Lung (tissue), 12 donors: ENCODE measurements around the gene RAP1GAP2. TPM values are rescaled to one million over a fixed set of nuclear protein-coding genes. Genes with fewer than 3 reads are reported as not detected.

Experiments used
- ATAC-seq: fragments of 200-7000 bp; cut with Tn5 transposase; one replicate; pipeline ENCODE4 v1.9.1; 2020; ENCODE audit warnings: moderate number of reproducible peaks; ENCODE audit not compliant: insufficient read depth, low FRiP score
- DNase-seq, 3 donors: peaks; one replicate each; pipeline ENCODE4 v3.0.0-alpha.2; 2013 to 2017
- H3K27ac ChIP-seq, 2 donors: one replicate each; pipeline ENCODE4 v1.5.1; 2013; ENCODE audit warnings: mild to moderate bottlenecking in 2 of 2, moderate library complexity in 2 of 2, control low read depth in 1 of 2, inconsistent platforms in 1 of 2, low read depth in 1 of 2, low read length in 1 of 2
- H3K27me3 ChIP-seq, 3 donors: one replicate each; pipeline ENCODE4 v1.5.1; 2013; ENCODE audit warnings: low read length in 2 of 3; ENCODE audit not compliant: control insufficient read depth in 3 of 3, insufficient read depth in 3 of 3
- H3K36me3 ChIP-seq, 4 donors: one replicate each; pipeline ENCODE4 v1.5.1; 2013; ENCODE audit warnings: low read length in 4 of 4, mild to moderate bottlenecking in 1 of 4, moderate library complexity in 1 of 4; ENCODE audit not compliant: control insufficient read depth in 4 of 4, insufficient read depth in 4 of 4
- H3K4me1 ChIP-seq, 5 donors: one replicate each; pipeline ENCODE4 v1.5.1; 2013; ENCODE audit warnings: low read length in 5 of 5, mild to moderate bottlenecking in 2 of 5, moderate library complexity in 1 of 5; ENCODE audit not compliant: control insufficient read depth in 5 of 5, insufficient read depth in 5 of 5
- H3K4me3 ChIP-seq: one replicate; pipeline ENCODE4 v1.5.1; 2013; ENCODE audit warnings: mild to moderate bottlenecking, control low read depth, moderate library complexity
- H3K9ac ChIP-seq, 2 donors: one replicate each; pipeline ENCODE4 v1.5.1; 2013; ENCODE audit warnings: low read length in 2 of 2, control low read depth in 1 of 2; ENCODE audit not compliant: insufficient read depth in 1 of 2
- H3K9me3 ChIP-seq, 4 donors: one replicate each; pipeline ENCODE4 v1.5.1; 2013; ENCODE audit warnings: low read length in 3 of 4, mild to moderate bottlenecking in 1 of 4, moderate library complexity in 1 of 4; ENCODE audit not compliant: control insufficient read depth in 4 of 4, insufficient read depth in 3 of 4
- CTCF ChIP-seq: IDR thresholded peaks from 2 replicates; pipeline ENCODE4 v1.5.1; 2012; ENCODE audit warnings: mild to moderate bottlenecking; ENCODE audit errors: control extremely low read depth, extremely low read depth
- whole genome bisulfite sequencing, 2 donors: extraction: QIAGEN DNeasy Blood & Tissue Kit; methylation state at CpG; one replicate each; pipeline ENCODE4 v1.1.7; 2013; 5-methylcytosine and 5-hydroxymethylcytosine counted together
- polyA plus RNA-seq, 2 donors: library from polyadenylated mRNA; stranded (reverse); fragments of 200-250 nt; gene quantifications; one replicate each; pipeline ENCODE4 v1.2.1, GENCODE V29; 2013
- total RNA-seq, 2 donors: library from RNA; depleted of rRNA in 1 of 2; stranded (reverse); fragments of >200 nt in 1 of 2; gene quantifications; one replicate each; pipeline ENCODE4 v1.2.1, GENCODE V29; 2014 to 2021
- donor health status: control.
- donor health status: control.
- donor health status: Bipolar disorder and iron deficiency.
- donor health status: healthy.
- donor health status: DM: yes; HTN: yes; CAD: no.

Gene RAP1GAP2
- total and polyA plus RNA-seq, 4 donors = 5.3 to 16.7 (median 6.0) TPM

DNA sequence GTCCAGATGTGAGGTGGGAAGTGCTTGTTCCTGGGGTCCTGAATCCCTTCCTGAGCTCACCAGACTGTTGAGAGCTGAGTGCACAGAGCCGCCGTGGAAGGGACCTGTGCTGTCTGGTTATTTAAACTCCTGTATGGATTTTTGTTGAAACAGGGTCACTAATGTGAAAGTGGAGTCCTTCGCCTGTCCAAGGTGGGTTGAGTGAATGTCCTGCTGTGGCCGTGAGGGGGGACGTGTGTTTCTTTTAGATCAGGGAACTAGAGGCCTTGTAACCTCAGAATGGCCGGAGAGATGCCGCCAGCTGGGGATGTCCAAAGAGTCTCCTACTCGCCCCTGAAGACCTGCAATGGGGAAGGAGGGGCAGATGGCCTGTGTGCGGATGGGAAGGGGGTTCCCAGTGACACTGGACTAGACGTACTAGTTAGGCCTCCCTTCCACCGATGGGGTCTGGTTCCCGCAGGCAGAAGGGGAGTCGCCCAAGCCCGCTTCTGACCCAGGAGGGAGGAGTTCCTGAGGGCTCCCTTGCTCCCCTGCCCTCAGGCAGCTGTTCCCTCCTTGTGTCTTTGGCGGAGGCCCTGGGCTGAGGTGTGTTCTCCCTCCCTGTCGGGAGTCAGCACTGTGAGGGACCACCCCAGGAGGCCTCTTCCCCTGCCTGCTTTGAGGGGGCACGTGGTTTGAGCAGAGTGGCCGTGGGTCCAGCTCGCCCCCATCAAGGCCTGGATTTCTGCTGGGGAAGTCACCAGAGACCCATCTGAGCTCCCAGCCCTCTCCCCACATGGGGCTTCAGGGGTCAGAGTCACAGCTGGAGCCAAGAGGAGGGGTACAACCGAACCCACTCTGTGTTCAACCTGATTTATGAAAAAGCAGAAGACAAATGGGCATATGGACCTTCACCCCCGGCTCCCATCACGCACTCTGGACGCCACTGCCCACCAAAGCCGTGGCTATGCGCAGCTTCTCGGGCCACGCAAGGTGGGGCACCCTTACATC, 236.3 kb downstream of the RAP1GAP2 start:
- 93 to 94% methylated on average over 27 of the region's 27 CpGs for WGBS, 2 donors
- Histone ChIP-seq H3K4me1 (peaks cover 0 to 6% (median 3%) of the 10 kb centered on the region in 5 donors), H3K9ac (no peak overlapping the region), H3K4me3 (no peak overlapping the region), H3K9me3 (no peaks in the 10 kb centered on the region), H3K36me3 (peaks cover 0 to 3% (median 0%) of the 10 kb centered on the region in 4 donors), H3K27me3 (no peaks in the 10 kb centered on the region), H3K27ac (no peak overlapping the region)
- no peak for ATAC-seq
- no peak for DNase-seq
- TF ChIP-seq CTCF = no peak

DNA sequence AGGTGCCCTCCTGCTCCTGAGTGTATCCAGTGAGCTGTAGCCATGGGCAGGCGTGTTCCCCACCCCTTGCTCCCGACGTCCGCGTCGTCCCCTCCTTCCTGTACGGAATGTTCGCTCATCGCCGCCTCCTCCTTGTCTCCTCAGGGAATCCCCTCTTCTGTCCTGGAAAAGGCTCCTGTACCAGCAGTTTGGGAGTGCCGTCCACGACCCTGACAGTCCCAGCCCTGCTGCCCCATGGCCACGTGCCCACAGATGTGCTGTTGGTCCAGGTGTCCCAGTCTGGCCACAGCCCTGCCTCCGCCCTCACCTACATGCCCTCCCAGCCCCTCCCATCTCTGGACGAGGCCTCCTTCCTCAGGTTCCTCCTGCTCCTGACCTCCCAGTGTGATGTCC, 237.0 kb downstream of the RAP1GAP2 start:
- ATAC-seq = no peak

GRCh38 chr17:3033741-3034577, 237.7 kb downstream of the RAP1GAP2 start:
- Histone ChIP-seq H3K36me3 (peaks cover 0 to 3% (median 0%) of the 10 kb centered on the region in 4 donors), H3K4me1 (peaks cover 0 to 6% (median 3%) of the 10 kb centered on the region in 5 donors), H3K4me3 (no peak overlapping the region), H3K27ac (no peak overlapping the region), H3K9ac (no peak overlapping the region), H3K27me3 (no peaks in the 10 kb centered on the region), H3K9me3 (no peaks in the 10 kb centered on the region)
- ATAC-seq = no peak
- WGBS, 2 donors = 80 to 91% methylated on average over 26 of the region's 26 CpGs
- TF ChIP-seq CTCF = no peak
- no peak for DNase-seq

More for the DNA sequence above, 237.0 kb downstream of the RAP1GAP2 start:
- Histone ChIP-seq H3K36me3 (peaks cover 0 to 3% (median 0%) of the 10 kb centered on the region in 4 donors), H3K4me1 (peaks cover 0 to 6% (median 3%) of the 10 kb centered on the region in 5 donors), H3K9ac (no peak overlapping the region), H3K4me3 (no peak overlapping the region), H3K9me3 (no peaks in the 10 kb centered on the region), H3K27me3 (no peaks in the 10 kb centered on the region), H3K27ac (no peak overlapping the region)
- DNase-seq = no peak
- no peak for TF ChIP-seq CTCF
- WGBS, 2 donors = 86 to 91% methylated on average over 15 of the region's 15 CpGs
